Neutrophil (primary cell): Measurements from ENCODE around the gene HAUS5.

Experiments used
- H3K27ac ChIP-seq: fragments of 200-600 bp; sonication (generic); 2 replicates; pipeline ENCODE4 v1.5.1; 2016; ENCODE audit warnings: mild to moderate bottlenecking, moderate library complexity
- H3K27me3 ChIP-seq: fragments of 200-600 bp; sonication (generic); 2 replicates; pipeline ENCODE4 v1.6.0; 2016; ENCODE audit warnings: mild to moderate bottlenecking
- H3K36me3 ChIP-seq: fragments of 200-600 bp; sonication (generic); 2 replicates; pipeline ENCODE4 v1.5.1; 2017
- H3K4me1 ChIP-seq, 2 experiments: fragments of 200-600 bp in 1 of 2; sonication (generic) in 1 of 2; 1 replicate in 1 of 2; 2 replicates in 1 of 2; pipeline versions ENCODE4 v1.5.1 to v1.6.1; 2013 to 2016; ENCODE audit warnings: low read depth in 1 of 2, low read length in 1 of 2, mild to moderate bottlenecking in 1 of 2, moderate library complexity in 1 of 2; ENCODE audit not compliant: control insufficient read depth in 1 of 2, insufficient read depth in 1 of 2
- H3K4me3 ChIP-seq, 2 experiments: fragments of 200-600 bp in 1 of 2; sonication (generic) in 1 of 2; 1 replicate in 1 of 2; 2 replicates in 1 of 2; pipeline ENCODE4 v1.5.1; 2013 to 2016; ENCODE audit warnings: low read depth in 1 of 2, low read length in 1 of 2, mild to moderate bottlenecking in 1 of 2, moderate library complexity in 1 of 2
- H3K9me3 ChIP-seq: fragments of 200-600 bp; sonication (generic); 2 replicates; pipeline ENCODE4 v1.5.1; 2016
- TF ChIP-seq, protein P1 (sequence below): fragments of 200-600 bp; sonication (generic); IDR thresholded peaks from 2 replicates; pipeline ENCODE4 v1.5.1; 2016; ENCODE audit warnings: antibody characterized with exemption

The HAUS5 gene, protein sequence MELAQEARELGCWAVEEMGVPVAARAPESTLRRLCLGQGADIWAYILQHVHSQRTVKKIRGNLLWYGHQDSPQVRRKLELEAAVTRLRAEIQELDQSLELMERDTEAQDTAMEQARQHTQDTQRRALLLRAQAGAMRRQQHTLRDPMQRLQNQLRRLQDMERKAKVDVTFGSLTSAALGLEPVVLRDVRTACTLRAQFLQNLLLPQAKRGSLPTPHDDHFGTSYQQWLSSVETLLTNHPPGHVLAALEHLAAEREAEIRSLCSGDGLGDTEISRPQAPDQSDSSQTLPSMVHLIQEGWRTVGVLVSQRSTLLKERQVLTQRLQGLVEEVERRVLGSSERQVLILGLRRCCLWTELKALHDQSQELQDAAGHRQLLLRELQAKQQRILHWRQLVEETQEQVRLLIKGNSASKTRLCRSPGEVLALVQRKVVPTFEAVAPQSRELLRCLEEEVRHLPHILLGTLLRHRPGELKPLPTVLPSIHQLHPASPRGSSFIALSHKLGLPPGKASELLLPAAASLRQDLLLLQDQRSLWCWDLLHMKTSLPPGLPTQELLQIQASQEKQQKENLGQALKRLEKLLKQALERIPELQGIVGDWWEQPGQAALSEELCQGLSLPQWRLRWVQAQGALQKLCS

DNA sequence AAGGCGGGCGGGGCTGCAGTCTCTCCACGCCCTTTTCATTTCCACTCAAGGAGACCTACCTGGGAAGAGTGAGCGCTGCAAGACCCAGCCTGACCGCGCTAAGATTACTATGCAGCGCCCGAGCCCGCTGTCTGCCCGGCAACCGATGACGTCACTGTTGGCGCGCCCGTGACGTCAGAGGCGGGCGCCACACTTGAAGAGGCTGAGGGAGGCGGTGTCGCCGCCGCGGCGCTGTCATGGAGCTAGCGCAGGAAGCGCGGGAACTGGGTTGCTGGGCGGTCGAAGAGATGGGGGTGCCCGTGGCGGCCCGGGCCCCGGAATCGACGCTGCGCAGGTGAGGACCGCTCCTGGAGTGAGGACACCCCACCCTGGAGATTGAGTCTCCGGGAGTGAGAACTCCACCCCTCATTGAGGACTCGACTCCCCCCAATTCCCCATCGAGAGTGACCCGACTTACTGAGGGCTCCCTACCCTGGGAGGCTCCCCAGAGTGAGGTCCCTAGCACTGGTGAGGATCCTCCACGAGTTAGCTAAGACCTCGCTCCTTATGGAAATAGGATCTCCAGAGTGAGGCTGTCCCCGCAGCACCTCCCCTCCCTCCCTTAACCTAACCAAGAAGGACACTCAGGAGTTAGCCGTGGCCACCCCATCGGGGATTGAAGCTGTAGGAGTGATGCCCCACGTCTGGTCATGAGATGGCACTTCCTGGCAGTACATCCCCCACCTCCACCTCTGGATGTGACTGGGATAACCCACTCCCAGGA, at the start of gene HAUS5:
Gene HAUS5 (plus strand): TSS at position 177 of the 763 bp plus-strand sequence. CDS start 60 bp downstream, at position 237.
- Histone ChIP-seq H3K27me3 (no peaks in the 10 kb centered on the region), H3K9me3 (no peaks in the 10 kb centered on the region), H3K4me3 (peak within 1 kb of the TSS; percentile 71 to 82), H3K4me1 (peaks cover 22 to 28% of the 10 kb centered on the region in 2 experiments), H3K27ac (peak within 1 kb of the TSS; percentile 12), H3K36me3 (peaks cover 2% of the 10 kb centered on the region)
- TF ChIP-seq, protein P1, sequence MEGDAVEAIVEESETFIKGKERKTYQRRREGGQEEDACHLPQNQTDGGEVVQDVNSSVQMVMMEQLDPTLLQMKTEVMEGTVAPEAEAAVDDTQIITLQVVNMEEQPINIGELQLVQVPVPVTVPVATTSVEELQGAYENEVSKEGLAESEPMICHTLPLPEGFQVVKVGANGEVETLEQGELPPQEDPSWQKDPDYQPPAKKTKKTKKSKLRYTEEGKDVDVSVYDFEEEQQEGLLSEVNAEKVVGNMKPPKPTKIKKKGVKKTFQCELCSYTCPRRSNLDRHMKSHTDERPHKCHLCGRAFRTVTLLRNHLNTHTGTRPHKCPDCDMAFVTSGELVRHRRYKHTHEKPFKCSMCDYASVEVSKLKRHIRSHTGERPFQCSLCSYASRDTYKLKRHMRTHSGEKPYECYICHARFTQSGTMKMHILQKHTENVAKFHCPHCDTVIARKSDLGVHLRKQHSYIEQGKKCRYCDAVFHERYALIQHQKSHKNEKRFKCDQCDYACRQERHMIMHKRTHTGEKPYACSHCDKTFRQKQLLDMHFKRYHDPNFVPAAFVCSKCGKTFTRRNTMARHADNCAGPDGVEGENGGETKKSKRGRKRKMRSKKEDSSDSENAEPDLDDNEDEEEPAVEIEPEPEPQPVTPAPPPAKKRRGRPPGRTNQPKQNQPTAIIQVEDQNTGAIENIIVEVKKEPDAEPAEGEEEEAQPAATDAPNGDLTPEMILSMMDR: peak; percentile 65

DNA sequence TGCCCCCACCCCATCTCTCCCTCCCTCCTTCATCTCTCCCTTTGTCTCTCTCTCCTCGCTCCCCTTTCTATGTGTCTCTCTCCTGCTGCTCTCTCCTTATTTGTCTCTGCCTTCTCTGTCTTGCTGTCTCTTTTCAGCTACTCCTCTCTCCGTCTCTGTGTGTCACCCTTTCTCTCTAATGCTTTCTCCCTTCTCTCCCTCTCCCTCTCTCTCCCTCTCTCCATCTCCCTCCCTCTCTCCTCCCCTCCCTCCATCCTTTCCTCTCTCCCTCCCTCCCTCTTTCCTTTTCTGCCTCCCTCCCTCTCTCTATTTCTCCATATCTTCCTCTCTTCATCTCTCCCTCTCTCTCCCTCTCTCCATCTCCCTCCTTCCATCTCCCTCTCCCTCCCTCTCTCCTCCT, 49.8 kb upstream of the HAUS5 start:
- TF ChIP-seq, protein P1: no peak
- H3K27me3 ChIP-seq: peaks cover 44% of the 10 kb centered on the region
- peaks cover 5 to 7% of the 10 kb centered on the region in 2 experiments for H3K4me1 ChIP-seq
- H3K9me3 ChIP-seq: no peaks in the 10 kb centered on the region
- H3K27ac ChIP-seq: no peak overlapping the region
- H3K4me3 ChIP-seq: no peak overlapping the region
- no peaks in the 10 kb centered on the region for H3K36me3 ChIP-seq

DNA sequence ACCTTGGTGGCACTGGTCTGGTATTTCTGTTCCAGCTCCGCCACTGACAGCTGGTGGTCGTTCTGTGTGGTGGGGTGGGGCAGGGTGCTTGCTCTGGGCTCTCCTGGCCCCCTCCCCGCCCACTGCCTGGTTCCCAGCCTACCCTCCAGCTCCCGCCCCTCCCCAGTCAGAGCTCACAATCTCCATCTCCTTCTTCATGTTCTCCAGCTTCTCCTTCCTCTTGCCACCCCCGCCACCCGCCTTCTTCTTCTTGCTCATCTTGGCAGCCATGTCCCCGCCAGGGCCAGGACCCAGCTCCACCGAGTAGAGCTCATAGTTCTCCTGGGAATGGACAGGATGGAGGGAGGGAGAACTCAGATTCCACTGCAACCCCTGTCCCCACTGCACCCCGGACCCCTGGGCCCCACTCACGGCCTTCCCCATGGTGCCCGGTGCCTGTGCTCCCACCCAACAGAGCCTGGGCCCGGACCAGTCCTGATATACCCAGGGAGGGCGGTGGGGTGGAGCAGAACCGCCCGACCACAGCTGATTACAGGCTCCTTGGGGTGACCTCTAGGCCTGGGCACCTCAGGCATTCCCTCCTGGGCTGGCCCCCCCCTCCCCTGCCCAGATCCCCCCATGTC, 49.2 kb upstream of the HAUS5 start, which contains the start of gene ATP4A:
Gene ATP4A (minus strand): TSS at position 452 of the 623 bp plus-strand sequence. CDS start 29 bp downstream, at position 423.
- Histone ChIP-seq H3K27ac (no peak within 1 kb of the TSS), H3K27me3 (peaks cover 38% of the 10 kb centered on the region), H3K36me3 (no peaks in the 10 kb centered on the region), H3K4me3 (no peak within 1 kb of the TSS), H3K9me3 (no peaks in the 10 kb centered on the region), H3K4me1 (peaks cover 0 to 2% of the 10 kb centered on the region in 2 experiments)
- TF ChIP-seq, protein P1: no peak

DNA sequence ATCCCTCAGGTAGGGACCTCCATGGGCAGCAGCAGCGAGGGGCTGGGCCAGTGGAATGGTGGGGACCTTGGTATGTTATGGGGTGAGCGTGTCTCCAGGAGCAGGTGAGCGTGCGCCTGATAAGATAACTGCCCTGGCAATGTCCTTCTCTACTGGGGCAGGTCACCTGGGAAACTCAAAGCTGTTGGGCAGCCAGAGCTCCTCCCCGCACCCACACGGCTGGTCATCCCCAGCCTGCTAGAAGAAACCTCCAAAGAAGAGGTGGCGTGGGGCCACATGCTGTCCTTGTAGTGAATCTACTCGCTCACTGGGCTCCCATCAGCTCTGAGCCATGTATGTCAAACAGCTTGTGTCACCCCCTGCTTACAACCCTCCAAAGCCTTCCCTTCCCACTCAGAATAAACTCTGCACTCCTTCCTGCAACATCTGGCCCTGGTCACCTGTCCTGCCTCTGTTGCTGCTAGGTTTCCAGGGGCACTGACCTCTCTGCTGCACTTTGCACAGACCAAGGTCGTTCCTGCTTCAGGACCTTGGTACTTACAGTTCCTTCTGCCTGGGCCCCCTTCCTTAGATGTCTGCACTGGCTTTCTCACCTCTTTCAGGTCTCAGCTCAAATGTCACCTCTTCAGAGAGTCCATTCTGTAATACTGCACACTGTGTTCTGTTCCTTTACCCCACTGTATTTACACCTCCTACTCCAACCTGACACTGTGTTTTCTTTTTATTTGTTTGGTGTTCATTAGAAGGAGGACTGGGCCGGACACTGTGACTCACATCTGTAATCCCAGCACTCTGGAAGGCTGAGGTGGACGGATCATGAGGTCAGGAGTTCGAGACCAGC, 47.3 kb upstream of the HAUS5 start:
- TF ChIP-seq, protein P1: no peak
- H3K4me3 ChIP-seq: no peak overlapping the region
- no peak overlapping the region for H3K27ac ChIP-seq
- H3K27me3 ChIP-seq: peaks cover 21% of the 10 kb centered on the region
- H3K4me1 ChIP-seq: no peaks in the 10 kb centered on the region
- no peaks in the 10 kb centered on the region for H3K9me3 ChIP-seq
- H3K36me3 ChIP-seq: no peaks in the 10 kb centered on the region
